OCI-LY7 (cell line): Measurements from ENCODE around the gene IQSEC1. TPM values are rescaled to one million over a fixed set of nuclear protein-coding genes. Genes with fewer than 3 reads are reported as not detected.

ENCODE experiments used
- BruUV-seq: library from RNA; stranded (reverse); fragments of 400-500 nt; replicated peaks from 2 replicates; lab custom pipeline; 2021; lab: Mats Ljungman, UMichigan
- CTCF ChIA-PET: fragments of 300-600 bp; sonication (Branson Sonifier 250); formaldehyde crosslinking; loops from one replicate; lab custom pipeline; 2022; ENCODE audit warnings: antibody characterized with exemption; ENCODE audit not compliant: unreplicated experiment; lab: Charles Lee
- POLR2A ChIA-PET: fragments of 300-600 bp; sonication (Branson Sonifier 250); formaldehyde crosslinking; loops from one replicate; lab custom pipeline; 2022; ENCODE audit warnings: antibody characterized with exemption; lab: Charles Lee
- DNase-seq: peaks from one replicate; pipeline ENCODE4 v3.0.0-alpha.2; 2015; ENCODE audit warnings: low spot score
- H2AFZ ChIP-seq: fragments of 200-600 bp; sonication (generic), shearing (Covaris generic); 2 replicates; pipeline ENCODE4 v1.6.1; 2014; ENCODE audit warnings: mild to moderate bottlenecking, antibody characterized with exemption, low read length, moderate library complexity
- H3K27ac ChIP-seq: fragments of 200-600 bp; sonication (generic); 2 replicates; pipeline ENCODE4 v1.5.1; 2014; ENCODE audit warnings: mixed run types, low read depth, mild to moderate bottlenecking, moderate library complexity, low read length, inconsistent platforms; ENCODE audit not compliant: poor library complexity, severe bottlenecking
- H3K36me3 ChIP-seq: fragments of 200-600 bp; sonication (generic); 2 replicates; pipeline ENCODE4 v1.6.1; 2014; ENCODE audit warnings: mild to moderate bottlenecking, antibody characterized with exemption, low read length, moderate library complexity, mixed read lengths; ENCODE audit not compliant: insufficient read depth
- H3K4me1 ChIP-seq: fragments of 200-600 bp; sonication (generic); 2 replicates; pipeline ENCODE4 v1.5.1; 2014; ENCODE audit warnings: mild to moderate bottlenecking, low read length; ENCODE audit not compliant: insufficient read depth, poor library complexity, severe bottlenecking
- H3K4me2 ChIP-seq: fragments of 200-600 bp; sonication (generic); 2 replicates; pipeline ENCODE4 v1.6.1; 2014; ENCODE audit warnings: mild to moderate bottlenecking, low read length
- H3K4me3 ChIP-seq: fragments of 200-600 bp; sonication (generic); 2 replicates; pipeline ENCODE4 v1.5.1; 2014; ENCODE audit warnings: mild to moderate bottlenecking, low read depth, low read length; ENCODE audit not compliant: poor library complexity, severe bottlenecking
- H3K79me2 ChIP-seq: fragments of 200-600 bp; sonication (generic); 2 replicates; pipeline ENCODE4 v1.6.1; 2016; ENCODE audit warnings: low read depth, mild to moderate bottlenecking, low read length, moderate library complexity, mixed read lengths; ENCODE audit not compliant: insufficient read depth
- H3K9me2 ChIP-seq: fragments of 200-600 bp; sonication (generic); 2 replicates; pipeline ENCODE4 v1.6.1; 2016; ENCODE audit warnings: mild to moderate bottlenecking, low read length, mixed read lengths; ENCODE audit not compliant: insufficient read depth
- H3K9me3 ChIP-seq: fragments of 200-600 bp; sonication (generic); 2 replicates; pipeline ENCODE4 v1.6.1; 2014; ENCODE audit warnings: mild to moderate bottlenecking, mixed run types, low read length, mixed read lengths
- H4K20me1 ChIP-seq: fragments of 200-600 bp; sonication (generic); 2 replicates; pipeline ENCODE4 v1.6.1; 2014; ENCODE audit warnings: mild to moderate bottlenecking, antibody characterized with exemption, low read length, moderate library complexity, mixed read lengths; ENCODE audit not compliant: insufficient read depth
- EZH2phosphoT487 ChIP-seq: fragments of 200-600 bp; sonication (generic); IDR thresholded peaks from 2 replicates; pipeline ENCODE4 v1.6.1; 2018; ENCODE audit warnings: low read depth, borderline replicate concordance, mild to moderate bottlenecking, mixed run types, antibody characterized with exemption, low read length, moderate library complexity, mixed read lengths
- intact Hi-C: fragments of 100-400 bp; cut with micrococcal nuclease; formaldehyde crosslinking; loops from one replicate; pipeline ENCODE4 v1.10.0; 2022; ENCODE audit not compliant: unreplicated experiment
- total RNA-seq, 2 experiments: library from RNA; depleted of rRNA in 1 of 2; stranded (reverse); fragments of >200 nt in 1 of 2; shearing (Covaris generic) in 1 of 2; gene quantifications; 2 replicates each; pipeline ENCODE4 v1.2.3, GENCODE V29; 2014 to 2022
- TF ChIP-seq, protein P1 (sequence below): fragments of 200-600 bp; sonication (generic); conservative IDR thresholded peaks from 2 replicates; pipeline ENCODE4 v1.5.1; 2014; ENCODE audit warnings: mild to moderate bottlenecking, antibody characterized with exemption, low read length, moderate library complexity, mixed read lengths

IQSEC1 gene
- total RNA-seq, 2 experiments from 2014 or later, result 25.2 to 70.1 TPM

DNA sequence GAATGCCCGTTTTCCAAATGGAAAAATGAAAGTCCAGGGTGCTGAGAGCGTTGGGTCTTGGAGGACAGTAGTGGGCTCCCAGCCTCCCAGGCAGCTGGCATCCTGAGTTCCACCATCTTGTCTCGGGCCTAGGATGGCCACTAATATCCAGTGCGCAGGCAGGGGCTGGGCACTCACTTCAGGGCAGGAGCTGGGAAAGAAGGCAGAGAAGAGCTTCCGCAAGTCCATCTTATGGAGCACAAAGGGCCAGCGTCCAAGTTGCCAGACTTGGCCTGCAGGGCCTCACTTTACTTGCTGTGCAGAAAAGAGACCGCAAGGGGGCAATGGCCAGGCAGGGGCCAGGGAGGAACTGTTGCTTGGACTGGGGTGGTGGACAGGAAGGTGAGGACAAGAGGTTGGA lies 46.1 kb downstream of the IQSEC1 start:
- H3K4me2 ChIP-seq, result no peak overlapping the region
- no peak overlapping the region for H3K4me3 ChIP-seq
- intact Hi-C loops, result loop anchor here (10.0 kb wide), 1 partner anchor 1298 kb away; no protein-coding TSS in a partner anchor
- H3K79me2 ChIP-seq, result peaks cover under 1% of the 10 kb centered on the region; the same call in 1 of the 2 replicates
- CTCF ChIA-PET, result no interaction called here
- no peak for DNase-seq
- H2AFZ ChIP-seq, result no peak overlapping the region
- no TSS peak for BruUV-seq
- 0 out of 2 replicates have a peak, but pooled peaks cover 3% of the 10 kb centered on the region for H4K20me1 ChIP-seq
- 0 out of 2 replicates have a peak, but pooled peaks cover 6% of the 10 kb centered on the region for H3K36me3 ChIP-seq
- TF ChIP-seq, protein P1, sequence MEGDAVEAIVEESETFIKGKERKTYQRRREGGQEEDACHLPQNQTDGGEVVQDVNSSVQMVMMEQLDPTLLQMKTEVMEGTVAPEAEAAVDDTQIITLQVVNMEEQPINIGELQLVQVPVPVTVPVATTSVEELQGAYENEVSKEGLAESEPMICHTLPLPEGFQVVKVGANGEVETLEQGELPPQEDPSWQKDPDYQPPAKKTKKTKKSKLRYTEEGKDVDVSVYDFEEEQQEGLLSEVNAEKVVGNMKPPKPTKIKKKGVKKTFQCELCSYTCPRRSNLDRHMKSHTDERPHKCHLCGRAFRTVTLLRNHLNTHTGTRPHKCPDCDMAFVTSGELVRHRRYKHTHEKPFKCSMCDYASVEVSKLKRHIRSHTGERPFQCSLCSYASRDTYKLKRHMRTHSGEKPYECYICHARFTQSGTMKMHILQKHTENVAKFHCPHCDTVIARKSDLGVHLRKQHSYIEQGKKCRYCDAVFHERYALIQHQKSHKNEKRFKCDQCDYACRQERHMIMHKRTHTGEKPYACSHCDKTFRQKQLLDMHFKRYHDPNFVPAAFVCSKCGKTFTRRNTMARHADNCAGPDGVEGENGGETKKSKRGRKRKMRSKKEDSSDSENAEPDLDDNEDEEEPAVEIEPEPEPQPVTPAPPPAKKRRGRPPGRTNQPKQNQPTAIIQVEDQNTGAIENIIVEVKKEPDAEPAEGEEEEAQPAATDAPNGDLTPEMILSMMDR, result no peak
- TF ChIP-seq EZH2phosphoT487, result no peak
- H3K4me1 ChIP-seq, result peaks cover 30% of the 10 kb centered on the region
- no peaks in the 10 kb centered on the region for H3K9me3 ChIP-seq
- no peaks in the 10 kb centered on the region for H3K9me2 ChIP-seq
- H3K27ac ChIP-seq, result no peak overlapping the region
- POLR2A ChIA-PET, result interaction anchor here (0.8 to 1.4 kb wide), 3 partner anchors 12 to 45 kb away, joined by 3 to 5 read pairs (median 3); no protein-coding TSS in a partner anchor

DNA sequence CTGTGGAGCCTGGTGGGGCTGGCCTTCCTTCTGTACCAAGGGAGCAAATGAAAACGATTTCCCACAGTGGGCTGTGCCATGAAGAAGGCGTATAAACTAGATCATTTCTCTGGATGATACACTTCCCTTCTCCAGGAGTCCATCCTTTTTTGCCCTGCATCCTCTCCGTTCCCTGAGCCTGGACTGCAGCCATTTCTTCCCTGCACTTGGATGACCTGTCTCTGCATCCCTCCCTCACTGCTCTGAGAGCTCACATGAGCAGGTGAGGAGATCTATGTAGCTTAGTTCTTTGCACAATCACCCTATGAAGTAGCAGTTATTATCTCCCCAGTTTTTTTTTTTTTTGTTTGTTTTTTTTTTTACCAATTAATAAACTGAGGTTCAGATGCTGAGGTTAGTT lies 46.7 kb downstream of the IQSEC1 start:
- DNase-seq, result no peak
- H3K79me2 ChIP-seq, result peaks cover 7% of the 10 kb centered on the region; the same call in 1 of the 2 replicates
- H2AFZ ChIP-seq, result no peak overlapping the region
- 0 out of 2 replicates have a peak, but pooled peaks cover 3% of the 10 kb centered on the region for H4K20me1 ChIP-seq
- H3K9me2 ChIP-seq, result no peaks in the 10 kb centered on the region
- ChIA-PET POLR2A (interaction anchor here (0.6 to 1.4 kb wide), 3 partner anchors 9 to 159 kb away, joined by 3 read pairs; no protein-coding TSS in a partner anchor), CTCF (no interaction called here)
- 0 out of 2 replicates have a peak, but pooled peaks cover 6% of the 10 kb centered on the region for H3K36me3 ChIP-seq
- no TSS peak for BruUV-seq
- no peak overlapping the region for H3K27ac ChIP-seq
- peaks cover 36% of the 10 kb centered on the region for H3K4me1 ChIP-seq
- no peaks in the 10 kb centered on the region for H3K9me3 ChIP-seq
- no peak for TF ChIP-seq EZH2phosphoT487
- TF ChIP-seq, protein P1, result no peak
- no peak overlapping the region for H3K4me3 ChIP-seq
- no peak overlapping the region for H3K4me2 ChIP-seq
- intact Hi-C loops, result loop anchor here (10.0 kb wide), 1 partner anchor 1298 kb away; no protein-coding TSS in a partner anchor
